HG03354 (cell line): ENCODE data around the gene MRPL52.
"Not testable (repeated sequence)": the region's sequence is repeated elsewhere in the genome, so short reads cannot be mapped to it uniquely, and the experiment has no call there.

ENCODE experiments used
- ATAC-seq: cut with Tn5 transposase; IDR thresholded peaks from one replicate; pipeline ENCODE4 v1.9.1; 2021; ENCODE audit warnings: mild to moderate bottlenecking; ENCODE audit not compliant: unreplicated experiment, poor library complexity, severe bottlenecking

The MRPL52 gene

GRCh38 chr14:22850944-22851764 lies 21.5 kb downstream of the MRPL52 start:
- no peak for ATAC-seq

GRCh38 chr14:22852178-22852577 lies 22.5 kb downstream of the MRPL52 start:
- not testable (repeated sequence) for ATAC-seq

- no peak for ATAC-seq
These were observed 22.9 kb downstream of the MRPL52 start for GRCh38 chr14:22852599-22852939.

GRCh38 chr14:22852940-22853767 lies 23.5 kb downstream of the MRPL52 start:
- ATAC-seq = peak; percentile 84

GRCh38 chr14:22854296-22854695 lies 24.6 kb downstream of the MRPL52 start:
- ATAC-seq = not testable (repeated sequence)

- no peak for ATAC-seq
These were observed 25.5 kb downstream of the MRPL52 start for GRCh38 chr14:22854963-22855724.

GRCh38 chr14:22856428-22856827 lies 26.7 kb downstream of the MRPL52 start:
- ATAC-seq = no peak

GRCh38 chr14:22860377-22860776 lies 30.7 kb downstream of the MRPL52 start:
- not testable (repeated sequence) for ATAC-seq

GRCh38 chr14:22861651-22862050 lies 32.0 kb downstream of the MRPL52 start:
- ATAC-seq = no peak

- no peak for ATAC-seq
These were observed 35.3 kb downstream of the MRPL52 start for GRCh38 chr14:22864979-22865378.

- ATAC-seq = no peak
These were observed 36.0 kb downstream of the MRPL52 start for GRCh38 chr14:22865424-22866405.

GRCh38 chr14:22866874-22867273 lies 37.2 kb downstream of the MRPL52 start:
- no peak for ATAC-seq

GRCh38 chr14:22870811-22871223 lies 41.1 kb downstream of the MRPL52 start:
- ATAC-seq = peak; percentile 42

GRCh38 chr14:22871224-22872032 lies 41.7 kb downstream of the MRPL52 start, which contains the start of gene LRP10:
Gene LRP10 (plus strand): TSS chr14:22871740. CDS start chr14:22872304, 564 bp downstream.
- ATAC-seq = peak; percentile 79

- ATAC-seq = peak; percentile 29
These were observed 42.5 kb downstream of the MRPL52 start for GRCh38 chr14:22872033-22872832.

GRCh38 chr14:22872833-22873520 lies 43.3 kb downstream of the MRPL52 start:
- ATAC-seq = no peak
